Activated naive CD4-positive, alpha-beta T cell treated with Interleukin-2 at 50 U/mL for 16 hours (primary cell): Measurements from ENCODE around the gene CNOT6L.
"Not testable (repeated sequence)": the region's sequence is repeated elsewhere in the genome, so short reads cannot be mapped to it uniquely, and the experiment has no call there.

Experiments used
- DNase-seq: peaks from one replicate; pipeline ENCODE4 v3.0.0-alpha.2; 2020

Gene CNOT6L

DNA sequence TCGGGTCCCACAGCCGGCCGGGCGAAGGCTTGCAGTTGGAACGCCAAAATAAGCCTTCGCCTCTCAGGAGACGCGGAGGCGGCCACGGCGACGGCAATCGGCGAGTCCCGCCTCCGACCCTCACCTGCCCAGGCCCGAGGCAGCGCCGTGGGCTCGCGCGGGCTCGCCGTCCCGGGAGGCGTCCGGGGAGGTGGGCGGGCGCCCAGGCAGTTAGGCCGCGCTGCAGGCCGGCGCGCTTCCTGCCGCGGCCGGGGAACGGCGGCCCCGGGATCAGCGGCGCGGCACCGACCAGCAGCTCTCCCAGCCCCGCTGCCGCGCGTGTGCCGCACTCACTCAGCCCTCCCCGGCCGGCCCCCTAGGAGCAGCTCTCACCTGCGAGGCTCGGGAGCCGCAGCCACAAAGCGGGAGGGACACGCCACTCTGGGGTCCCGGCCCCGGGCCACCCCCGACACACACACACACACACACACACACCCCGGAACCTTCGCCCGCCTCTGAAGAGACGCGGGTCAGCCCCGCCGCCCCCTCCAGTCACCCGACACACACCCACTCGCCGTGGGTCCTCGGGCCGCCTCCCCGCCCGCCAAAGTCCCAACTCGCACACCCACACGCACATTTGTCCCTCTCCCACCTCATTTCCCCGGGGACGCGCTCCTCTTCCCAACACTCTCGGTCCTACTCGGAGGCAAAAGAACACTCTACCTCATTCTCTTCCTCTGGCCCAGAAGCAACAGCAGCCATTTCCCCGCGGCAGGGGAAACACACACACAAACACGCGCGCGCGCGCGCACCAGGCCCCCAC is at the start of gene CNOT6L:
CNOT6L (minus strand) TSS at position 767 of the 802 bp plus-strand sequence; CDS start at position 707, 60 bp downstream.
- peak; percentile 87 for DNase-seq

GRCh38 chr4:77865259-77865658 is 46.1 kb upstream of the CNOT6L start:
- no peak for DNase-seq

DNA sequence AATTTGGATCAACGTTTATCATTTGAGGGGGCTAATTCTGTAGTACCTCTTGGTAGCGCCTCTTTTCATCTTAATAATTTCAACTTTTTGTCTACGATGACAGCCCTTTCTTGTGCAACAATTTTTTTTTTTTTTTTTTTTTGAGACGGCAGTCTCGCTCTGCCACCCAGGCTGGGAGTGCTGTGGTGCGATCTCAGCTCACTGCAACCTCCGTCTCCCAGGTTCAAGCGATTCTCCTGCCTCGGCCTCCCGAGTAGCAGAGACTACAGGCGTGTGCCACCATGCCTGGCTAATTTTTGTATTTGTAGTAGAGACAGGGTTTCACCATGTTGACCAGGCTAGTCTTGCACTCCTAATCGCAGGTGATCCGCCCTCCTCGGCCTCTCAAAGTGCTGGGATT is 44.2 kb upstream of the CNOT6L start:
- DNase-seq, result not testable (repeated sequence)

- DNase-seq, result peak; percentile 89
Observed at GRCh38 chr4:77862478-77863216, 43.5 kb upstream of the CNOT6L start, which contains the start of gene MRPL1. Gene MRPL1 (plus strand): TSS chr4:77862830. CDS start chr4:77862849, 19 bp downstream.

GRCh38 chr4:77861495-77861894 is 42.3 kb upstream of the CNOT6L start:
- DNase-seq, result no peak

- no peak for DNase-seq
Observed at GRCh38 chr4:77859256-77859655, 40.1 kb upstream of the CNOT6L start.

DNA sequence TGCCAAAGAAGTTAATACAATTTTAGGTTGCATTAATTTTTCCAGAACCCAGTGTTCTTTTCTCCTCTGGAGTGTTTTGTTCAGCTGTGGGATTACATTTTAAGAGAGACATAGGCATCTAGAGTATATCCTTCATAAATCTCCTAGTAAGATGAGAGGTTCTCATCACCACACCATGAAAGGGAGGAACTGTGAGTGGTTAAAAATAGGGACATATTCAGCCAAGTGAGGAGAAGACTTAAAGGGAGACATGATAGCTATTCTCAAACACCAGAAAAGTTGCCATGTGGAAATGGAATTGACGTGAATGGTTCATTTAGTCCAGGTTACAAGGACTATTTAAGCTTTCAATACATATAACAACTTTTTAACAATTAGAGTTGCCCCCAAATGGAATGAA is 37.0 kb upstream of the CNOT6L start:
- DNase-seq, result no peak

- DNase-seq, result no peak
Observed at GRCh38 chr4:77854431-77855111, 35.4 kb upstream of the CNOT6L start.

GRCh38 chr4:77852892-77853495 is 33.8 kb upstream of the CNOT6L start:
- peak; percentile 65 for DNase-seq

DNA sequence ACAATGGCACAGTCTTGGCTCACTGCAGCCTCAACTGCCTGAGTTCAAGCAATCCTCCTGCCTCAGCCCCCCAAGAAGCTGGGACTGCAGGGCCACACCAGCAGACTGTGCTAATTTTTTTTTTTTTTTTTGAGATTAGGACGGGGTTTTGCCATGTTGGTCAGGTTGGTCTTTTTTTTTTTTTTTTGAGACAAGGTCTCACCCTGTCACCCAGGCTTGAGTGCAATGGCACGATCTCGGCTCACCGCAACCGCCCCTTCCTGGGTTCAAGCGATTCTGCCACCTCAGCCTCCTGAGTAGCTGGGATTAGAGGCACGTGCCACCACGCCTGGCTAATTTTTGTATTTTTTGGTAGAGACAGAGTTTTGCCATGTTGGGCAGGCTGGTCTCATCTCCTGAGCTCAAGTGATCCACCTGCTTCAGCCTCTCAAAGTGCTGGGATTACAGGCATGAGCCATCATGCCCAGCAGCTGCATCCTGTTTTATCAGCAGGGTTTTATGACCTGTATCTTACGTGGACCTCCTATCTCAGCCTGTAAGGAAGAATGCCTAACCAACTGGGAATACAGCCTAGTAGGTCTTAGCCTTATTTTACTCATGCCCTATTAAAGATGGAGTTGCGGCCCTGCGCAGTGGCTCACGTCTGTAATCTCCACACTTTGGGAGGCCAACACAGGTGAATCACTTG is 30.3 kb upstream of the CNOT6L start:
- no peak for DNase-seq

DNA sequence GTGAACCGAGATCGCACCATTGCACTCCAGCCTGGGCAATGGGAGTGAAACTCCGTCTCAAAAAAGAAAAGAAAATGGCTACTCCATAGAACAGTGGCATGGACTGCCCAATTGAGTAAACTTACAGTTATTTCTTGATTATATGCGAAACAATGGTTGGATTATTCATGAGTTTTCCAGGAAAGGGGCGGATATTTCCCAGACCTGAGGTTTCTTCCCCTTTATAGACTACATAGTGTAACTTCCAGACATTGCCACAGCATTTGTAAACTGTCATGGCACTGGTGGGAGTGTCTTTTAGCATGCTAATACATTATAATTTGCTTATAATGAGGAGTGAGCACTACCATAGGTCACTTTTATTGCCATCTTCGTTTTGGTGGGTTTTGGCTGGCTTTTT is 29.3 kb upstream of the CNOT6L start:
- DNase-seq, result no peak

GRCh38 chr4:77845929-77846328 is 26.8 kb upstream of the CNOT6L start:
- DNase-seq, result no peak

GRCh38 chr4:77845400-77845799 is 26.2 kb upstream of the CNOT6L start:
- no peak for DNase-seq

DNA sequence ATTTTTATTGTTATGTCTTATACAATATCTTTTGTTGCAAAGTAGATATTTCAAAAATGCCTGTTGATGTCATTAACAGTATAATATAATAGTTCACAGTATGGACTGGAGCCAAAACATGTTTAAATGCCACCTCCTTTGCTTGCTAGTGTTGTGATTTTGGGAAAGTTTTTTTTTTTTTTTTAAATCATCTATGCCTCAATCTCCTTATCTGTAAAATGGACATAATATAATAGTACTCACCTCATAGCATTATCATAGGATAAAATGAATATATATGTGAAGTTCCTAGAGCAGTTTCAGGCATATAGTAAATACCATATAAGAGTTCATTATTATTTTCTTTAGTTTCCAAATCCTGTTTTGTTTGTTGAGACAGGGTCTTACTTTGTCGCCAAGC is 25.2 kb upstream of the CNOT6L start:
- no peak for DNase-seq

- DNase-seq, result no peak
Observed at GRCh38 chr4:77843628-77844027, 24.5 kb upstream of the CNOT6L start.

DNA sequence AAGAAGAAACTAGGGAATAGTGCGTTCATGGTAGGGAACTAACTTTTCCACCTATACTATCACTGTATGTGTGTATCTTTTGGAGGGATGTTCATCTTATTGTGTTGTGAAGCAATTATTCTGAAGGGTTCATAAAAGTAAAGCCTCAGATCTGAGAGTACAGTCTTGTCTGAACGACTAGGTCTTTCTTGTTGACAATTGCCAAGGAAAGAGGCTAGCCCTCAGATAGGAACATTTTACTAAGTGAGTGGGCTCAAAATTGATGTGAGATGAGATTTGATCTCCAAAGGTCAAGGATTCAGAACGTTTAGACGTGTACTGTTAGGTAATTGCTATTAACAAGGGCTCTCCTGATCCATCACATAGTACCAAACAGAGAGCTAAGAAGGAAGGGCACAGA is 15.2 kb upstream of the CNOT6L start:
- DNase-seq, result no peak

- DNase-seq, result no peak
Observed at GRCh38 chr4:77833126-77833724, 14.1 kb upstream of the CNOT6L start.

- DNase-seq, result no peak
Observed at GRCh38 chr4:77827343-77827742, 8.2 kb upstream of the CNOT6L start.

- DNase-seq, result no peak
Observed at GRCh38 chr4:77826275-77826674, 7.1 kb upstream of the CNOT6L start.

GRCh38 chr4:77821775-77822174 is 2.6 kb upstream of the CNOT6L start:
- DNase-seq, result peak; percentile 55

- no peak for DNase-seq
Observed at GRCh38 chr4:77820649-77821561, 1.7 kb upstream of the CNOT6L start.
